ENCODE results near the gene PRDM16.

DNA sequence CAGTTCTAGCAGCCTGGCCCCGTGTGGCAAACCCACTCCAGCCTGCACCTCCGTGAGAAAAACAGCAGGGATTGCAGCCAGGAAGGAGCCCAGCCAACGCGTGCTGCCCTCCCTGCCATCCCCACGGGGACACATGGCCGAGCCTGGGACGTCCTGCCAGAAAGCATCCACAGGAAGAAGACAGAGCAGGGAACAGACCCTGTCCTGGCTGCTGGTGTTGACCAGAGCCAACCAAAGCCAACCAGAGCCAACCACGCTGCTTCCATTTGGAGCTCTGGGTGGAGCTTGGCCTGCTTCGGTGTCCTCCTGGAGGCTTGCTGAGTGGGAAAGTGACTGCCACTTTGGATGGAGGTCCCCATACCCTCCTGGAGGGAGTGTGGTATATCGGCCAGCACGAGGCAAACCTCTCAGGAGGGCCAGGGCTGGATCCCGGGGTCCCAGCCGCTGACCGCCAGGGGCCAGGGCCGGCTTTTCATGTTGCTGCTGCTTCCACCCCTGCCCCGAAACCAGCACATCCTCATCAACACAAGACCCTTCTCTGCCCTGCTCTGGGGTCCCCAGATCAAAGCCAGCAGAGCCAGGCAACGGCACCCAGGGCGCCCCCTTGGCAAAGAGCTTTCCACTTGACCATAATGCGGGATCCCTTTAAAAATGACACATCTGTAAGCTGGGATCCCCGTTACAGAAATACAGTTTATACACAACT, 304.9 kb downstream of the PRDM16 start:
- TF ChIP-seq POLR2A (IDR thresholded peaks at IDR 0.05) = no peak
- TF ChIP-seq, protein P1, sequence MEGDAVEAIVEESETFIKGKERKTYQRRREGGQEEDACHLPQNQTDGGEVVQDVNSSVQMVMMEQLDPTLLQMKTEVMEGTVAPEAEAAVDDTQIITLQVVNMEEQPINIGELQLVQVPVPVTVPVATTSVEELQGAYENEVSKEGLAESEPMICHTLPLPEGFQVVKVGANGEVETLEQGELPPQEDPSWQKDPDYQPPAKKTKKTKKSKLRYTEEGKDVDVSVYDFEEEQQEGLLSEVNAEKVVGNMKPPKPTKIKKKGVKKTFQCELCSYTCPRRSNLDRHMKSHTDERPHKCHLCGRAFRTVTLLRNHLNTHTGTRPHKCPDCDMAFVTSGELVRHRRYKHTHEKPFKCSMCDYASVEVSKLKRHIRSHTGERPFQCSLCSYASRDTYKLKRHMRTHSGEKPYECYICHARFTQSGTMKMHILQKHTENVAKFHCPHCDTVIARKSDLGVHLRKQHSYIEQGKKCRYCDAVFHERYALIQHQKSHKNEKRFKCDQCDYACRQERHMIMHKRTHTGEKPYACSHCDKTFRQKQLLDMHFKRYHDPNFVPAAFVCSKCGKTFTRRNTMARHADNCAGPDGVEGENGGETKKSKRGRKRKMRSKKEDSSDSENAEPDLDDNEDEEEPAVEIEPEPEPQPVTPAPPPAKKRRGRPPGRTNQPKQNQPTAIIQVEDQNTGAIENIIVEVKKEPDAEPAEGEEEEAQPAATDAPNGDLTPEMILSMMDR (IDR thresholded peaks at IDR 0.05) = no peak

Data from uterus (tissue), 2 donors.